Measurements from ENCODE around the gene STRN3. TPM values are rescaled to one million over a fixed set of nuclear protein-coding genes. Genes with fewer than 3 reads are reported as not detected.
"Not testable (repeated sequence)": the region's sequence is repeated elsewhere in the genome, so short reads cannot be mapped to it uniquely, and the experiment has no call there.

The STRN3 gene
- total RNA-seq, 2 experiments from 2014 or later: 25.2 to 37.0 TPM

DNA sequence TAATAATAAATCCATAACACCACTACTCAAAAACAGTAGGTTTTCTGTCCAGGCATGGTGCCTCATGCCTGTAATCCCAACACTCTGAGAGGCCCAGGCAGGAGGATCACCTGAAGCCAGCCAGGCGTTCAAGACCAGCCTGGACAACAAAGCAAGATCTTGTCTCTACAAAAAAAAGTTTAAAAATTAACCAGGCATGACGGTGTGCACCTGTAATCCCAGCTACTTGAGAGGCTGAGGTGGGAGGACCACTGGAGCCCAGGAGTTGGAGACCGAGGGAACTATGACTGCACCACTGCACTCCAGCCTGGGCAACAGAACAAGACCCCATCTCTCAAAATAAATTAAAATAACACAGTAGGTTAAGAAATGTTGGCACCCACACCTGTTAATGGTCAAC lies 45.2 kb downstream of the STRN3 start:
- Histone ChIP-seq H3K4me3 (ENCODE audit: low read depth, low read length, poor library complexity, severe bottlenecking) (no peak overlapping the region), H3K9me2 (ENCODE audit: insufficient read depth, low read length) (no peaks in the 10 kb centered on the region), H2AFZ (ENCODE audit: low read length) (no peak overlapping the region), H3K4me2 (ENCODE audit: low read length) (peak overlapping the region; percentile 26), H3K36me3 (ENCODE audit: insufficient read depth, low read length) (0 out of 2 replicates have a peak, but pooled peaks cover 5% of the 10 kb centered on the region), H3K4me1 (ENCODE audit: insufficient read depth, low read length, poor library complexity, severe bottlenecking) (peaks cover 45% of the 10 kb centered on the region), H3K27ac (ENCODE audit: low read depth, low read length, poor library complexity, severe bottlenecking) (peak overlapping the region; percentile 64), H3K79me2 (ENCODE audit: insufficient read depth, low read depth, low read length) (peaks cover 96% of the 10 kb centered on the region), H4K20me1 (ENCODE audit: insufficient read depth, low read length) (no peaks in the 10 kb centered on the region), H3K9me3 (ENCODE audit: low read length) (no peaks in the 10 kb centered on the region)
- BruUV-seq (replicated peaks): no TSS peak
- peak; percentile 58 for DNase-seq (ENCODE audit: low spot score)
- ChIA-PET CTCF (ENCODE audit: unreplicated experiment) (no interaction called here), POLR2A (interaction anchor here (0.6 to 1.9 kb wide), 4 partner anchors 10 to 67 kb away, joined by 3 to 8 read pairs (median 4); no protein-coding TSS in a partner anchor)
- intact Hi-C loops (cut with micrococcal nuclease; ENCODE audit: unreplicated experiment): loop anchor here (1.0 to 5.0 kb wide), 4 partner anchors 46 to 376 kb away; partner anchors contain the start of genes HECTD1 and STRN3
- no peak for TF ChIP-seq EZH2phosphoT487 (IDR thresholded peaks at IDR 0.05; ENCODE audit: borderline replicate concordance, low read depth, low read length)
- TF ChIP-seq, protein P1, sequence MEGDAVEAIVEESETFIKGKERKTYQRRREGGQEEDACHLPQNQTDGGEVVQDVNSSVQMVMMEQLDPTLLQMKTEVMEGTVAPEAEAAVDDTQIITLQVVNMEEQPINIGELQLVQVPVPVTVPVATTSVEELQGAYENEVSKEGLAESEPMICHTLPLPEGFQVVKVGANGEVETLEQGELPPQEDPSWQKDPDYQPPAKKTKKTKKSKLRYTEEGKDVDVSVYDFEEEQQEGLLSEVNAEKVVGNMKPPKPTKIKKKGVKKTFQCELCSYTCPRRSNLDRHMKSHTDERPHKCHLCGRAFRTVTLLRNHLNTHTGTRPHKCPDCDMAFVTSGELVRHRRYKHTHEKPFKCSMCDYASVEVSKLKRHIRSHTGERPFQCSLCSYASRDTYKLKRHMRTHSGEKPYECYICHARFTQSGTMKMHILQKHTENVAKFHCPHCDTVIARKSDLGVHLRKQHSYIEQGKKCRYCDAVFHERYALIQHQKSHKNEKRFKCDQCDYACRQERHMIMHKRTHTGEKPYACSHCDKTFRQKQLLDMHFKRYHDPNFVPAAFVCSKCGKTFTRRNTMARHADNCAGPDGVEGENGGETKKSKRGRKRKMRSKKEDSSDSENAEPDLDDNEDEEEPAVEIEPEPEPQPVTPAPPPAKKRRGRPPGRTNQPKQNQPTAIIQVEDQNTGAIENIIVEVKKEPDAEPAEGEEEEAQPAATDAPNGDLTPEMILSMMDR (conservative IDR thresholded peaks at IDR 0.05; ENCODE audit: low read length): no peak

DNA sequence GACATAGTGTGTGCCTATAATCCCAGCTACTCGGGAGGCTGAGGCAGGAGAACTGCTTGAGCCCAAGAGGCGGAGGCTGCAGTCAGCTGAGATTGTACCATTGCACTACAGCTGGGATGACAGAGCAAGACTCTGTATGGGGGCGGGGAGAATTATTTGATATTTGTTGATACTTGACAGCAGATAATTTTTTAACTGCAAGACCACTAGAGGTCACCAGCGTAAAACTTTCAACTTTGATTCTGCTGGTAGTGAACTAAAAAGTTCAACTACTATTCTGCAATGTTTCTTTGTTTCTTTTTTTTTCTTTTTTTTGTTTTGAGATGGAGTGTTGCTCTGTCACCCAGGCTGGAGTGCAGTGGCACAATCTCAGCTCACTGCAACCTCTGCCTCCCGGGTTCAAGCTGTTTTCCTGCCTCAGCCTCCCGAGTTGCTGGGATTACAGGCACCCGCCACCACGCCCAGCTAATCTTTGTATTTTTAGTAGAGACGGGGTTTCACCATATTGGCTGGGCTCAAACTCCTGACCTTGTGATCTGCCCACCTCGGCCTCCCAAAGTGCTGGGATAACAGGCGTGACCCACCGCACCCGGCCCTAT lies 46.0 kb downstream of the STRN3 start:
- TF ChIP-seq, protein P1 (conservative IDR thresholded peaks at IDR 0.05; ENCODE audit: low read length): peak; percentile 75
- Histone ChIP-seq H3K79me2 (ENCODE audit: insufficient read depth, low read depth, low read length) (peaks cover 96% of the 10 kb centered on the region), H3K27ac (ENCODE audit: low read depth, low read length, poor library complexity, severe bottlenecking) (peak overlapping the region; percentile 64), H3K4me1 (ENCODE audit: insufficient read depth, low read length, poor library complexity, severe bottlenecking) (peaks cover 45% of the 10 kb centered on the region)
- H4K20me1 ChIP-seq (ENCODE audit: insufficient read depth, low read length); BruUV-seq (replicated peaks); H3K4me3 ChIP-seq (ENCODE audit: low read depth, low read length, poor library complexity, severe bottlenecking); H3K9me2 ChIP-seq (ENCODE audit: insufficient read depth, low read length); H2AFZ ChIP-seq (ENCODE audit: low read length); H3K9me3 ChIP-seq (ENCODE audit: low read length); CTCF ChIA-PET (ENCODE audit: unreplicated experiment); H3K36me3 ChIP-seq (ENCODE audit: insufficient read depth, low read length); H3K4me2 ChIP-seq (ENCODE audit: low read length): not testable (repeated sequence)
- peak; percentile 79 for DNase-seq (ENCODE audit: low spot score)
- POLR2A ChIA-PET: interaction anchor here (0.6 to 0.8 kb wide), 2 partner anchors 46 to 811 kb away, joined by 3 to 4 read pairs; partner anchors contain the start of gene STRN3
- intact Hi-C loops (cut with micrococcal nuclease; ENCODE audit: unreplicated experiment): loop anchor here (1.0 to 5.0 kb wide), 4 partner anchors 47 to 377 kb away; partner anchors contain the start of genes HECTD1 and STRN3

DNA sequence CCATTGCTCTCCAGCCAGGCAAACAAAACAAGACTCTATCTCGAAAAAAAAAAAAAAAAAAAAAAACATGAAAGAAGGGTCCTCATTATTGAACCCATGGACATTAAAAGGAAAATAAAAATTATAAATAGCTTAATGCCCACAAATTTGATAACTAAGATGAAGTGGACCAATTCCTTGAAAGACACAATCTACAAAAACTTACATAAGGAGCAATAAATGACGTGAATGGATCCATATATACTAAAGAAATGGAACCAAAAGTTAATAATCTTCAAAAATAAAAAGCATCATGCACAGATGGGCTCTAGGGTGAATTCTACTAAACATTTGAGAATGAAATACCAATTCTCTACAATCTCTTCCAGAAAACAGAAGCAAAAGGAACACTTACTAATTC lies 48.4 kb downstream of the STRN3 start:
- Histone ChIP-seq H3K4me3 (ENCODE audit: low read depth, low read length, poor library complexity, severe bottlenecking) (no peak overlapping the region), H4K20me1 (ENCODE audit: insufficient read depth, low read length) (peaks cover 7% of the 10 kb centered on the region; the same call in 1 of the 2 replicates), H3K9me2 (ENCODE audit: insufficient read depth, low read length) (no peaks in the 10 kb centered on the region), H3K36me3 (ENCODE audit: insufficient read depth, low read length) (peaks cover 13% of the 10 kb centered on the region; the same call in 1 of the 2 replicates), H3K27ac (ENCODE audit: low read depth, low read length, poor library complexity, severe bottlenecking) (no peak overlapping the region), H3K9me3 (ENCODE audit: low read length) (peaks cover 5% of the 10 kb centered on the region; the same call in 1 of the 2 replicates), H3K79me2 (ENCODE audit: insufficient read depth, low read depth, low read length) (peaks cover 100% of the 10 kb centered on the region), H3K4me2 (ENCODE audit: low read length) (no peak overlapping the region), H2AFZ (ENCODE audit: low read length) (no peak overlapping the region), H3K4me1 (ENCODE audit: insufficient read depth, low read length, poor library complexity, severe bottlenecking) (peaks cover 30% of the 10 kb centered on the region)
- POLR2A ChIA-PET: interaction anchor here (0.7 to 2.3 kb wide), 4 partner anchors 8 to 152 kb away, joined by 3 to 10 read pairs (median 6); no protein-coding TSS in a partner anchor
- CTCF ChIA-PET (ENCODE audit: unreplicated experiment): no interaction called here
- TF ChIP-seq, protein P1 (conservative IDR thresholded peaks at IDR 0.05; ENCODE audit: low read length): no peak
- TF ChIP-seq EZH2phosphoT487 (IDR thresholded peaks at IDR 0.05; ENCODE audit: borderline replicate concordance, low read depth, low read length): no peak
- no TSS peak for BruUV-seq (replicated peaks)
- DNase-seq (ENCODE audit: low spot score): no peak
- intact Hi-C loops (cut with micrococcal nuclease; ENCODE audit: unreplicated experiment): no loop called here

All from OCI-LY7 (cell line).